ENCODE results near the gene EPN2.

GRCh38 chr17:19244781-19245180 lies 7.6 kb downstream of the EPN2 start:
- TF ChIP-seq EZH2 (IDR thresholded peaks at IDR 0.05; ENCODE audit: low read depth) (no peak), CTCF (conservative IDR thresholded peaks at IDR 0.05) (no peak)

Measured in PC-9 (cell line).